ENCODE data around the gene SPATA31D1.

DNA sequence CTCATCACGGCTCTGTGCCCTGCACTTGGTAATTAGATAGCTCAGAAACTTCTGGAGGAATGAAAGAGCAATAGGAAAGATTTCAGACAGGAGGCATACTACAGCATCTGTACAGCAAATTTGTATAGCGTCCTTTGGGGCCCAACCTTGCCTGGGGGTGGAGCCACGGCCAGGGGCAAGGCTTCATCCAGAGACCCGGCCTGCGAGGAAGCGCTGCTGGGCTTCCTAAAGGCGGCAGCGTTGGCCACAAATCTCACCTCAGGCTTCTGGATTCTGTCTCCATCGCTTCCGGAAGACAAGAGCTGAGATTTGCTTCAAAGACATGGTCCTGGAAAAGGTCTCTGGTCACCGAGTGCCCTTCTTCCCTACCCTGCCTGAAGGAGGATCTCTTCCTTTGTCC lies 12.2 kb upstream of the SPATA31D1 start:
- TF ChIP-seq, protein P1, sequence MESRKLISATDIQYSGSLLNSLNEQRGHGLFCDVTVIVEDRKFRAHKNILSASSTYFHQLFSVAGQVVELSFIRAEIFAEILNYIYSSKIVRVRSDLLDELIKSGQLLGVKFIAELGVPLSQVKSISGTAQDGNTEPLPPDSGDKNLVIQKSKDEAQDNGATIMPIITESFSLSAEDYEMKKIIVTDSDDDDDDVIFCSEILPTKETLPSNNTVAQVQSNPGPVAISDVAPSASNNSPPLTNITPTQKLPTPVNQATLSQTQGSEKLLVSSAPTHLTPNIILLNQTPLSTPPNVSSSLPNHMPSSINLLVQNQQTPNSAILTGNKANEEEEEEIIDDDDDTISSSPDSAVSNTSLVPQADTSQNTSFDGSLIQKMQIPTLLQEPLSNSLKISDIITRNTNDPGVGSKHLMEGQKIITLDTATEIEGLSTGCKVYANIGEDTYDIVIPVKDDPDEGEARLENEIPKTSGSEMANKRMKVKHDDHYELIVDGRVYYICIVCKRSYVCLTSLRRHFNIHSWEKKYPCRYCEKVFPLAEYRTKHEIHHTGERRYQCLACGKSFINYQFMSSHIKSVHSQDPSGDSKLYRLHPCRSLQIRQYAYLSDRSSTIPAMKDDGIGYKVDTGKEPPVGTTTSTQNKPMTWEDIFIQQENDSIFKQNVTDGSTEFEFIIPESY (IDR thresholded peaks at IDR 0.05; ENCODE audit: extremely low read depth, insufficient replicate concordance, low read length) = no peak
- TF ChIP-seq, protein P2, sequence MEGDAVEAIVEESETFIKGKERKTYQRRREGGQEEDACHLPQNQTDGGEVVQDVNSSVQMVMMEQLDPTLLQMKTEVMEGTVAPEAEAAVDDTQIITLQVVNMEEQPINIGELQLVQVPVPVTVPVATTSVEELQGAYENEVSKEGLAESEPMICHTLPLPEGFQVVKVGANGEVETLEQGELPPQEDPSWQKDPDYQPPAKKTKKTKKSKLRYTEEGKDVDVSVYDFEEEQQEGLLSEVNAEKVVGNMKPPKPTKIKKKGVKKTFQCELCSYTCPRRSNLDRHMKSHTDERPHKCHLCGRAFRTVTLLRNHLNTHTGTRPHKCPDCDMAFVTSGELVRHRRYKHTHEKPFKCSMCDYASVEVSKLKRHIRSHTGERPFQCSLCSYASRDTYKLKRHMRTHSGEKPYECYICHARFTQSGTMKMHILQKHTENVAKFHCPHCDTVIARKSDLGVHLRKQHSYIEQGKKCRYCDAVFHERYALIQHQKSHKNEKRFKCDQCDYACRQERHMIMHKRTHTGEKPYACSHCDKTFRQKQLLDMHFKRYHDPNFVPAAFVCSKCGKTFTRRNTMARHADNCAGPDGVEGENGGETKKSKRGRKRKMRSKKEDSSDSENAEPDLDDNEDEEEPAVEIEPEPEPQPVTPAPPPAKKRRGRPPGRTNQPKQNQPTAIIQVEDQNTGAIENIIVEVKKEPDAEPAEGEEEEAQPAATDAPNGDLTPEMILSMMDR (IDR thresholded peaks at IDR 0.05 in 2 of 3, conservative IDR thresholded peaks at IDR 0.05 in 1 of 3; ENCODE audit: borderline replicate concordance in 1 of 3, insufficient read depth in 1 of 3, low read depth in 2 of 3, low read length in 2 of 3) = no peak
- TF ChIP-seq RAD21 (IDR thresholded peaks at IDR 0.05; ENCODE audit: low read depth) = no peak
- TF ChIP-seq POLR2A (IDR thresholded peaks at IDR 0.05; ENCODE audit: borderline replicate concordance, extremely low read depth, insufficient read depth, insufficient read length) = no peak

Data from HCT116 (cell line).